Measurements from ENCODE around the gene SAPCD2. TPM values are rescaled to one million over a fixed set of nuclear protein-coding genes. Genes with fewer than 3 reads are reported as not detected.

Gene SAPCD2
- total and polyA plus RNA-seq, 2 of the 8 experiments (the other 6 are each of a cell fraction or from before 2014, with no cell fraction given): 12.7 to 32.1 TPM

- TF ChIP-seq CREB1 (IDR thresholded peaks at IDR 0.05): no peak
- no peak for TF ChIP-seq E2F6 (IDR thresholded peaks at IDR 0.05)
- TF ChIP-seq CHD2 (IDR thresholded peaks at IDR 0.05; ENCODE audit: low read length): no peak
- TF ChIP-seq GABPA (IDR thresholded peaks at IDR 0.05; ENCODE audit: borderline replicate concordance, insufficient read depth, low read length): no peak
- TF ChIP-seq NANOG (IDR thresholded peaks at IDR 0.05; ENCODE audit: insufficient read depth, low read depth, low read length, poor library complexity, severe bottlenecking): no peak
These were observed 10.1 kb upstream of the SAPCD2 start (continued) for GRCh38 chr9:137080260-137081122.
